CD4-positive, alpha-beta T cell treated with Interleukin-15 for 1 hour (primary cell): ENCODE measurements around the gene TMEM92.
"Not testable (repeated sequence)": the region's sequence is repeated elsewhere in the genome, so short reads cannot be mapped to it uniquely, and the experiment has no call there.

ENCODE experiments used
- DNase-seq: peaks from one replicate; pipeline ENCODE4 v3.0.0-alpha.2; 2020

The TMEM92 gene

GRCh38 chr17:50301891-50302584 lies 27.8 kb downstream of the TMEM92 start:
- DNase-seq = no peak

- DNase-seq = no peak
Measured at GRCh38 chr17:50303051-50303450, 28.8 kb downstream of the TMEM92 start.

- no peak for DNase-seq
Measured at GRCh38 chr17:50303596-50303995, 29.3 kb downstream of the TMEM92 start.

- DNase-seq = no peak
Measured at GRCh38 chr17:50304781-50305404, 30.6 kb downstream of the TMEM92 start.

- no peak for DNase-seq
Measured at GRCh38 chr17:50307654-50308053, 33.4 kb downstream of the TMEM92 start.

GRCh38 chr17:50308666-50309065 lies 34.4 kb downstream of the TMEM92 start:
- no peak for DNase-seq

GRCh38 chr17:50310455-50311111 lies 36.3 kb downstream of the TMEM92 start:
- no peak for DNase-seq

GRCh38 chr17:50311112-50311460 lies 36.8 kb downstream of the TMEM92 start:
- DNase-seq = no peak

- DNase-seq = no peak
Measured at GRCh38 chr17:50311483-50311882, 37.2 kb downstream of the TMEM92 start.

- DNase-seq = no peak
Measured at GRCh38 chr17:50312308-50312707, 38.0 kb downstream of the TMEM92 start.

GRCh38 chr17:50314456-50315011 lies 40.3 kb downstream of the TMEM92 start:
- DNase-seq = no peak

GRCh38 chr17:50316016-50316587 lies 41.8 kb downstream of the TMEM92 start:
- no peak for DNase-seq

- not testable (repeated sequence) for DNase-seq
Measured at GRCh38 chr17:50316660-50317059, 42.4 kb downstream of the TMEM92 start.

GRCh38 chr17:50317121-50317520 lies 42.9 kb downstream of the TMEM92 start:
- DNase-seq = no peak

GRCh38 chr17:50318501-50319285 lies 44.4 kb downstream of the TMEM92 start:
- DNase-seq = no peak

- no peak for DNase-seq
Measured at GRCh38 chr17:50319306-50320004, 45.2 kb downstream of the TMEM92 start.

- no peak for DNase-seq
Measured at GRCh38 chr17:50322271-50322670, 48.0 kb downstream of the TMEM92 start.

GRCh38 chr17:50323060-50323459 lies 48.8 kb downstream of the TMEM92 start:
- no peak for DNase-seq

GRCh38 chr17:50325906-50326305 lies 51.6 kb downstream of the TMEM92 start:
- no peak for DNase-seq

GRCh38 chr17:50326831-50327364 lies 52.6 kb downstream of the TMEM92 start:
- DNase-seq = no peak

GRCh38 chr17:50328363-50329325 lies 54.4 kb downstream of the TMEM92 start:
- DNase-seq = no peak
